Measurements from ENCODE around the gene NHERF2. TPM values are rescaled to one million over a fixed set of nuclear protein-coding genes. Genes with fewer than 3 reads are reported as not detected.

The NHERF2 gene
- total and polyA plus RNA-seq, 2 of the 4 experiments (the other 2 are of a cell fraction), result 18.6 to 77.8 TPM

- 0% methylated on average over 7 of the region's 25 CpGs; no CpG with 5 or more reads in 1 of the 2 experiments for WGBS, 2 experiments (ENCODE audit: extremely low coverage in 2 of 2, insufficient read length in 1 of 2)
- peak overlapping the region; percentile 32 for H3K4me2 ChIP-seq (ENCODE audit: low read depth, low read length)
- H4K91ac ChIP-seq (ENCODE audit: insufficient read depth, low read depth, low read length), result no peak overlapping the region
- no peak overlapping the region for H4K8ac ChIP-seq (ENCODE audit: low read depth in 2 of 2, low read length in 2 of 2)
- peak overlapping the region; percentile 52 for H3K4me3 ChIP-seq (ENCODE audit: insufficient read depth, low read depth, low read length)
- in situ Hi-C loops (cut with MboI; ENCODE audit: low sequenced_read_pairs), result no loop called here
- H3K4ac ChIP-seq (ENCODE audit: low read depth, low read length), result no peak overlapping the region
- peaks cover 16 to 24% of the 10 kb centered on the region in 2 experiments for H3K79me1 ChIP-seq (ENCODE audit: low read depth in 1 of 2, low read length in 2 of 2)
- H3K27me3 ChIP-seq (ENCODE audit: control insufficient read depth, insufficient read depth, low read length), result peaks cover 17% of the 10 kb centered on the region
- dilution Hi-C loops (cut with HindIII; ENCODE audit: low sequenced_read_pairs, unreplicated experiment), result no loop called here
- H4K20me1 ChIP-seq (ENCODE audit: insufficient read depth, low read length), result no peaks in the 10 kb centered on the region
- no peak overlapping the region for H2AK9ac ChIP-seq (replicated peaks; ENCODE audit: low read depth, low read length, poor library complexity)
- H3K9me3 ChIP-seq (ENCODE audit: control insufficient read depth, insufficient read depth, low read length), result peaks cover 2% of the 10 kb centered on the region; the same call in 1 of the 2 replicates
- intact Hi-C loops (cut with micrococcal nuclease), result no loop called here
- no peak overlapping the region for H3K56ac ChIP-seq (ENCODE audit: extremely low read depth, insufficient read depth, low read length)
- H4K5ac ChIP-seq (ENCODE audit: low read depth, low read length), result no peak overlapping the region
- peaks cover 18% of the 10 kb centered on the region for H3K4me1 ChIP-seq (ENCODE audit: control insufficient read depth, insufficient read depth, low read length)
- no peak for TF ChIP-seq POLR2A (IDR thresholded peaks at IDR 0.05; ENCODE audit: low read depth, low read length)
- no peak for TF ChIP-seq RFX5 (IDR thresholded peaks at IDR 0.05; ENCODE audit: low read depth, low read length)
- no peak for TF ChIP-seq MXI1 (IDR thresholded peaks at IDR 0.05; ENCODE audit: borderline replicate concordance, low read depth, low read length)
- TF ChIP-seq USF2 (IDR thresholded peaks at IDR 0.05; ENCODE audit: low read depth, low read length), result no peak
- TF ChIP-seq BHLHE40 (IDR thresholded peaks at IDR 0.05; ENCODE audit: low read depth, low read length), result no peak
- TF ChIP-seq MAZ (IDR thresholded peaks at IDR 0.05; ENCODE audit: borderline replicate concordance, low read depth, low read length), result no peak
- TF ChIP-seq CTCF (conservative IDR thresholded peaks at IDR 0.05; ENCODE audit: low read depth, low read length), result no peak
- no peak for TF ChIP-seq MAFK (IDR thresholded peaks at IDR 0.05; ENCODE audit: low read depth, low read length)
- TF ChIP-seq CEBPB (IDR thresholded peaks at IDR 0.05; ENCODE audit: low read depth, low read length), result no peak
- TF ChIP-seq RAD21 (IDR thresholded peaks at IDR 0.05; ENCODE audit: low read length), result no peak
- no peak overlapping the region for H3K14ac ChIP-seq (replicated peaks; ENCODE audit: low read depth, low read length)
- no peak overlapping the region for H2BK5ac ChIP-seq (ENCODE audit: low read depth, low read length, poor library complexity, severe bottlenecking)
- no peak overlapping the region for H2BK20ac ChIP-seq (ENCODE audit: low read depth, low read length)
- no peak overlapping the region for H3K23ac ChIP-seq (ENCODE audit: low read depth, low read length)
- no peak overlapping the region for H3K9ac ChIP-seq (ENCODE audit: low read depth, low read length)
- no peak overlapping the region for H3K18ac ChIP-seq (ENCODE audit: low read depth, low read length)
- BruUV-seq (replicated peaks), result no TSS peak
- DNase-seq (no peak), ATAC-seq (ENCODE audit: low read depth) (no peak)
- H3K36me3 ChIP-seq (ENCODE audit: control insufficient read depth, insufficient read depth, low read length), result peaks cover 13% of the 10 kb centered on the region
- no peak overlapping the region for H2AK5ac ChIP-seq (ENCODE audit: low read depth, low read length)
- peaks cover 19% of the 10 kb centered on the region for H3K9me1 ChIP-seq (ENCODE audit: insufficient read depth, low read length)
- ChIA-PET POLR2A (ENCODE audit: unreplicated experiment) (no interaction called here), CTCF (no interaction called here)
- H2AFZ ChIP-seq (replicated peaks; ENCODE audit: low read length, poor library complexity), result peak overlapping the region; percentile 75
- H2BK15ac ChIP-seq (ENCODE audit: low read depth, low read length), result no peak overlapping the region
- H2BK120ac ChIP-seq (ENCODE audit: low read depth, low read length), result no peak overlapping the region
- no peak overlapping the region for H3K27ac ChIP-seq (ENCODE audit: insufficient read depth, low read length)
These were observed 36.7 kb upstream of the NHERF2 start for GRCh38 chr16:1990101-1990350.
